Measurements from ENCODE around the gene RCBTB1. TPM values are rescaled to one million over a fixed set of nuclear protein-coding genes. Genes with fewer than 3 reads are reported as not detected.
A peak's percentile ranks its signal among the peaks of the same experiment; 100 is the strongest.
"Not testable (repeated sequence)": the region's sequence is repeated elsewhere in the genome, so short reads cannot be mapped to it uniquely, and the experiment has no call there.

The RCBTB1 gene
- total RNA-seq, 2 experiments from 2014 or later = 9.8 to 14.9 TPM

DNA sequence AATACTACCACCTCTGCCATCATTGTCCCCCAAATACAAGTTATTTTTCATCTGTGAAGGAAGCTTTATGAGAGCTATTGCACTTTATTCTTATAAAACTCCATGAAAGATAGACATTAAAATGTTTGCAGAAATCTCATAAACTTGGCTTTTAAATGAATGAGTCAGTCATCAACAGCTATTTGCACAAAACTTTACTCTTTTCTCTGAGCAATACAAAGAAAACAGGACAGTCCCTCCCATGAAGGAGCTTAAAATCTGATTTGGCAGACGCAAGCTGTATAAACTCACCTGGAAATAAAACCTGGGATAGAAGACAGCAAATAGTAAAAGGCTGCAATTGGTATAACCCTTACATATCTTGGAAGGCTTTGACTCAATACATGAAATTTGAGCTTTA lies 16.6 kb upstream of the RCBTB1 start:
- no peaks in the 10 kb centered on the region for H3K36me3 Mint-ChIP-seq (ENCODE audit: low read depth)
- ATAC-seq (no peak), DNase-seq (no peak)
- intact Hi-C loops (cut with DNase I, micrococcal nuclease) = no loop called here
- ChIA-PET POLR2A (no interaction called here), CTCF (interaction anchor here (0.5 to 0.7 kb wide), 3 partner anchors 14 to 492 kb away, joined by 3 read pairs; no protein-coding TSS in a partner anchor)
- no peak overlapping the region for H3K4me3 Mint-ChIP-seq
- no peak overlapping the region for H3K27ac Mint-ChIP-seq
- no peaks in the 10 kb centered on the region for H3K27me3 Mint-ChIP-seq
- peaks cover 2% of the 10 kb centered on the region for H3K4me1 Mint-ChIP-seq
- H3K9me3 Mint-ChIP-seq (ENCODE audit: low read depth) = no peaks in the 10 kb centered on the region

DNA sequence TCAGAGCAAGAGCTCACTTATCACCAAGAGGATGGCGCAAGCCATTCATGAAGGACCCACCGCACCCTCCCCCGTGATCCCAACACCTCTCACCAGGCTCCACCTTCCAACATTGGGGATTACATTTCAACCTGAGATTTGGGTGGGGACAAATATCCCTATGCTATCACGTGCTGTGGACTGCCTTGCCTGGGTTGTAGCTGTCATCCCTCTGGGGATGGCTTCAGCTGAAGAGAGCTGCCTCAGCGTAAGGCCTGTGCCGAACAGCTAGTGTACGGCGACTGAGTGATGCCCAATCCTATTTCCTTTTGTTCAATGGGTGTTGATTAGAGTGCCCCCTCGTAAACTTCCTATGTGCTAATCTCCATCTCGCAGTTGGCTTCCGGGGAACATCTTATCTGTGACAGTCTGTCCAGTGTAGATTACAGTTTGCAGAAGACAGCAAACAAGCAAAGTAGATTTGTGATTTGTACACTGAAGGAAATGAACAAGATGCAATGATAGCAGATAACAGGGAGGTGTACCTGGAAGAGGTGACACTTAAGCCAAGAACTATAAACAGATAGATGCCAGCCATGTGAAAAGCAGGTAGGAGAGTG lies 11.8 kb upstream of the RCBTB1 start:
- Mint-ChIP-seq H3K9me3 (ENCODE audit: low read depth) (no peaks in the 10 kb centered on the region), H3K27me3 (no peaks in the 10 kb centered on the region), H3K4me3 (no peak overlapping the region), H3K36me3 (ENCODE audit: low read depth) (no peaks in the 10 kb centered on the region), H3K27ac (no peak overlapping the region), H3K4me1 (no peaks in the 10 kb centered on the region)
- POLR2A ChIA-PET = no interaction called here
- CTCF ChIA-PET = no interaction called here
- ATAC-seq (no peak), DNase-seq (no peak)
- intact Hi-C loops (cut with DNase I, micrococcal nuclease) = no loop called here

DNA sequence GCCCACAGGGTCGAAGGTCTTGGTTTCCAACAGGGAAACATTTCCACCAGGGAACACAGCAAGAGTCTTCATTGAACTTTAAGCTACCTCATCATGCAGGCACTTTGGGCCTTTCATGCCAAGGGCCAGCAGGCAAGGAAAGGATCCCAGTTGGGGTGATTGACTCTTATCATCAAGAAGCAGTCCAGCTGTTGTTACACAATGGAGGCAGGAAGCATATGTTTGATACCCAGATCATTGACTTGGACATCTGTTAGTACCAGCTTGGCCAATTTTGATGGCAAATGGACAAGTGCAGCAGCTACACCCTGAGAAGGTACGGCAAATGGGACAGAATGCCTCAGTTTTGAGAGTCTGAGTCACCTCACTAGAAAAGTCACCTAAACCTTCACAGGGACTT lies 10.9 kb upstream of the RCBTB1 start:
- H3K4me3 Mint-ChIP-seq = no peak overlapping the region
- ATAC-seq (no peak), DNase-seq (no peak)
- no peaks in the 10 kb centered on the region for H3K4me1 Mint-ChIP-seq
- intact Hi-C loops (cut with DNase I, micrococcal nuclease) = no loop called here
- POLR2A ChIA-PET = no interaction called here
- no peaks in the 10 kb centered on the region for H3K9me3 Mint-ChIP-seq (ENCODE audit: low read depth)
- H3K27me3 Mint-ChIP-seq = no peaks in the 10 kb centered on the region
- CTCF ChIA-PET = no interaction called here
- no peak overlapping the region for H3K27ac Mint-ChIP-seq
- H3K36me3 Mint-ChIP-seq (ENCODE audit: low read depth) = no peaks in the 10 kb centered on the region

DNA sequence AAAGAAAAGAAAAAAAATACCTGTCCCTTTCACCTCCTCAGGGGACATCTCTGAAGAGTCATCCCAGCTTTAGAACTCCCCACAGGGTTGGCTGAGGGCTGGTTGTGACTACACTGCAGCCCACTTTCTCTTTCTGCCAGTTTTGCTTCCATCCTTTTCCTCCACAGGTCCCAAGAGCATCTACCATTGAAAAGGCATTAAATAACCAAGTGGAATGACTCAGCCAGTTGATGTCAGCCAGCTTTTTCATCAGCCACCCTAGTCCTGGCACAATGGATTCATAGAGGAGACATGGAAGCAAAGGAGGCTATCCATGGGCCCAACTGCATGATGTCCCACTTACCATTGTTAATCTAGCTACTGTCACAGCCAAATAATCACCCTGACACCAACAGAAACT lies 9.2 kb upstream of the RCBTB1 start:
- ChIA-PET CTCF (interaction anchor here (0.9 kb wide), 1 partner anchor 8 kb away, joined by 3 read pairs; no protein-coding TSS in a partner anchor), POLR2A (no interaction called here)
- Mint-ChIP-seq H3K36me3 (ENCODE audit: low read depth) (no peaks in the 10 kb centered on the region), H3K4me3 (no peak overlapping the region), H3K4me1 (no peaks in the 10 kb centered on the region), H3K27me3 (no peaks in the 10 kb centered on the region), H3K9me3 (ENCODE audit: low read depth) (no peaks in the 10 kb centered on the region), H3K27ac (no peak overlapping the region)
- intact Hi-C loops (cut with DNase I, micrococcal nuclease) = no loop called here
- DNase-seq (no peak), ATAC-seq (no peak)

DNA sequence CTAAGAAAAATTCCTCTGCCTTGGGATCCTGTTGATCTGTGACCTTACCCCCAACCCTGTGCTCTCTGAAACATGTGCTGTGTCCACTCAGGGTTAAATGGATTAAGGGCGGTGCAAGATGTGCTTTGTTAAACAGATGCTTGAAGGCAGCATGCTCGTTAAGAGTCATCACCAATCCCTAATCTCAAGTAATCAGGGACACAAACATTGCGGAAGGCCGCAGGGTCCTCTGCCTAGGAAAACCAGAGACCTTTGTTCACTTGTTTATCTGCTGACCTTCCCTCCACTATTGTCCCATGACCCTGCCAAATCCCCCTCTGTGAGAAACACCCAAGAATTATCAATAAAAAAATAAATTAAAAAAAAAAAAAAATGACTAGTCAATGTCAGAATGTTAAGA lies 8.5 kb upstream of the RCBTB1 start:
- H3K36me3 Mint-ChIP-seq (ENCODE audit: low read depth); POLR2A ChIA-PET; H3K27me3 Mint-ChIP-seq; DNase-seq; H3K9me3 Mint-ChIP-seq (ENCODE audit: low read depth); H3K4me3 Mint-ChIP-seq; CTCF ChIA-PET; ATAC-seq; H3K4me1 Mint-ChIP-seq; intact Hi-C loops (cut with DNase I, micrococcal nuclease); H3K27ac Mint-ChIP-seq: not testable (repeated sequence)

DNA sequence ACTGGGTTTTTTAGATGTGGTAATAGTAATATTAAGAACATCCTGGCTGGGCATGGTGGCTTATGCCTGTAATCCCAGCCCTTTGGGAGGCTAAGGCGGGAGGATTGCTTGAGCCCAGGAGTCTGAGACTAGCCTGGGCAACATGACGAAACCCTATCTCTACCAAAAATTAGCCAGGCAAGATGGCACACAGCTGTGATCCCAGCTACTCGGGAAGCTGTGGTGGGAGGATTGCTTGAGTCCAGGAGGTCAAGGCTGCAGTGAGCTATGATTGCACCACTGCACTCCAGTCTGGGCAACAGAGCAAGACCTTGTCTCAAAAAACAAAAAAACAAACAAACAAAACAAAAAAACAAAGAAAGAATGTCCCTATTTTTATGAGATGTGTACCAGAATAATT lies 5.4 kb upstream of the RCBTB1 start:
- H3K27me3 Mint-ChIP-seq; H3K36me3 Mint-ChIP-seq (ENCODE audit: low read depth); H3K27ac Mint-ChIP-seq; intact Hi-C loops (cut with DNase I, micrococcal nuclease); POLR2A ChIA-PET; DNase-seq; H3K9me3 Mint-ChIP-seq (ENCODE audit: low read depth); H3K4me3 Mint-ChIP-seq; ATAC-seq; H3K4me1 Mint-ChIP-seq: not testable (repeated sequence)
- CTCF ChIA-PET = interaction anchor here (0.8 to 1.1 kb wide), 2 partner anchors 16 to 420 kb away, joined by 3 read pairs; no protein-coding TSS in a partner anchor

DNA sequence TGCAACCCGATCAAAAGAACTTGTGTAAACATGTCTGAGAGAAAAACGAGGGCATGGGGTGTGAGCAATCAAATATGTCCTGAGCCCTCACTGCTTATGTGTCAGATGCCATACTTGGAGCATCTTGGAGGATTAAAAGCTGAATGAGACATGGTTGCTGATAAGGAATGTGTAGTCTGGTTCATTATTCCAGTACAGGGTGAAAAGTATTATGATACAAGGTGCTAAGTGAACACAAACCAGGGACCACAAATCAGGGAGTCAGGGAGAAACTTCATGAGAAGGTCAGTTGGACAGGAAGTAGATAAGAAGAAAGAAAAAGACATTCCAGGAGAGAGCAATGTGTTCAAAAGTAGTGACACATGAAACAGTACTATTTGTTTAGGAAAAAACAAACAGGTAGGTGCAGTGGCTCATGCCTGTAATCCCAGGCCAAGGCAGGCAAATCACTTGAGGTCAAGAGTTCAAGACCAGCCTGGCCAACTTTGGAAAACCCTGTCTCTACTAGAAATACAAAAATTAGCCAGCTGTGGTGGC lies 2.0 kb upstream of the RCBTB1 start:
- H3K27ac Mint-ChIP-seq = no peak overlapping the region

DNA sequence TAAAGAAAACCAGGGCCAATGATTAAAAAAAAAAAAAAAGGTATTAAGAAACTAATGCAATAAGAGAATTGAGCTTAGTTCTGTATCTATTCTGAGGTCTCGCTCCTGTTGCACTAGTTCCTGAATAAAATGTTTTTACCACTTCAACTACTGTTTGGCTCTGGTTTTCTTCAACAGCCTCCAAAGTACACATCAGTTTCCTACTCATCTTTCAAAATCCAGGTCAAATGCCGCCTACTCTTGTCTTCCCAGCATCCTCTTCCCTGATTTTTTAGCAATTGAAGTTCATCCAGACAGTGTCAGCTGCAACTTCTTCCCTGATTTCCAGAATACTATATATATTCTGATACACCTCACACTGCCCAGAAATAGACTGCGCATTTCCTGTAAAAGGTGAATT lies 1.4 kb upstream of the RCBTB1 start:
- intact Hi-C loops (cut with DNase I, micrococcal nuclease) = loop anchor here (2.0 to 10.0 kb wide), 3 partner anchors 89 to 1552 kb away; partner anchors contain the start of genes NUDT15 (in 1 of the 2) and PHF11 (in 1 of the 2)
- H3K4me3 Mint-ChIP-seq = peak overlapping the region; percentile 99
- no peaks in the 10 kb centered on the region for H3K9me3 Mint-ChIP-seq (ENCODE audit: low read depth)
- ChIA-PET CTCF (interaction anchor here (0.8 to 1.0 kb wide), 2 partner anchors 8 to 21 kb away, joined by 3 to 5 read pairs; no protein-coding TSS in a partner anchor), POLR2A (interaction anchor here (0.6 kb wide), 1 partner anchor 150 kb away, joined by 4 read pairs; no protein-coding TSS in a partner anchor)
- no peak for ATAC-seq
- H3K4me1 Mint-ChIP-seq = peaks cover 22% of the 10 kb centered on the region
- no peak for DNase-seq
- peaks cover 3% of the 10 kb centered on the region for H3K36me3 Mint-ChIP-seq (ENCODE audit: low read depth)
- H3K27ac Mint-ChIP-seq = peak overlapping the region; percentile 65
- H3K27me3 Mint-ChIP-seq = no peaks in the 10 kb centered on the region

More for the DNA sequence above, 2.0 kb upstream of the RCBTB1 start:
- Mint-ChIP-seq H3K4me3 (no peak overlapping the region), H3K4me1 (peaks cover 19% of the 10 kb centered on the region), H3K9me3 (ENCODE audit: low read depth) (no peaks in the 10 kb centered on the region), H3K36me3 (ENCODE audit: low read depth) (peaks cover 3% of the 10 kb centered on the region), H3K27me3 (no peaks in the 10 kb centered on the region)
- intact Hi-C loops (cut with DNase I, micrococcal nuclease) = loop anchor here (2.0 to 10.0 kb wide), 3 partner anchors 90 to 1553 kb away; partner anchors contain the start of genes NUDT15 (in 1 of the 2) and PHF11 (in 1 of the 2)
- no peak for ATAC-seq
- POLR2A ChIA-PET = no interaction called here
- DNase-seq = no peak
- CTCF ChIA-PET = interaction anchor here (0.7 kb wide), 1 partner anchor 203 kb away, joined by 3 read pairs; no protein-coding TSS in a partner anchor

DNA sequence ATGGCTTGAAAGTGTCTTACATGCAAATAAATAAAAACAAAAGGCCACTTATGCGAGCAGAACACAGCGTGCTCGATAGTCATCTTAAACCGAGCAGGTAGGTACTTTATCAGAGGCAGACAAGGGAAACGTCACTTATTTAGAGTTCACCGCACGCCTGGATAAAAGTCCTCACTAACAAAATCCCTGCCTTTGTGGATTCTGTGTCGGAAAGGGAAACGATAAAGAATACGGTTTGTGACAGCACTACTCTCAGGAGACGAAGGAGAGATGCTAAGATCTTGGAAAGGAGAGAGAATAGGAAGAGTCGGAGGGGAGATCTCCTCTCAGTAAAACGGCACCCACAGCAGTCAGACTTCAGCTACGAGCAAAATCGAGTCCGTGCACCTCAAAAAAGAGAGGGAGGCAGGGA lies 581 bp downstream of the RCBTB1 start:
- peak; percentile 9 for ATAC-seq
- no peaks in the 10 kb centered on the region for H3K27me3 Mint-ChIP-seq
- peak; percentile 11 for DNase-seq
- ChIA-PET POLR2A (interaction anchor here (0.9 to 1.0 kb wide), 2 partner anchors 89 to 141 kb away, joined by 3 to 7 read pairs; partner anchors contain the start of genes CAB39L, PHF11 and SETDB2), CTCF (interaction anchor here (0.6 to 0.8 kb wide), 4 partner anchors 22 to 277 kb away, joined by 3 to 4 read pairs (median 4); no protein-coding TSS in a partner anchor)
- H3K4me3 Mint-ChIP-seq = peak overlapping the region; percentile 99
- peaks cover 29% of the 10 kb centered on the region for H3K4me1 Mint-ChIP-seq
- no peaks in the 10 kb centered on the region for H3K9me3 Mint-ChIP-seq (ENCODE audit: low read depth)
- H3K36me3 Mint-ChIP-seq (ENCODE audit: low read depth) = peaks cover 3% of the 10 kb centered on the region
- intact Hi-C loops (cut with DNase I, micrococcal nuclease) = loop anchor here (1.0 to 10.0 kb wide), 5 partner anchors 87 to 1550 kb away; partner anchors contain the start of genes CAB39L (in 2 of the 2), SETDB2 (in 2 of the 2), NUDT15 (in 1 of the 2) and PHF11 (in 1 of the 2)
- peak overlapping the region; percentile 95 for H3K27ac Mint-ChIP-seq

DNA sequence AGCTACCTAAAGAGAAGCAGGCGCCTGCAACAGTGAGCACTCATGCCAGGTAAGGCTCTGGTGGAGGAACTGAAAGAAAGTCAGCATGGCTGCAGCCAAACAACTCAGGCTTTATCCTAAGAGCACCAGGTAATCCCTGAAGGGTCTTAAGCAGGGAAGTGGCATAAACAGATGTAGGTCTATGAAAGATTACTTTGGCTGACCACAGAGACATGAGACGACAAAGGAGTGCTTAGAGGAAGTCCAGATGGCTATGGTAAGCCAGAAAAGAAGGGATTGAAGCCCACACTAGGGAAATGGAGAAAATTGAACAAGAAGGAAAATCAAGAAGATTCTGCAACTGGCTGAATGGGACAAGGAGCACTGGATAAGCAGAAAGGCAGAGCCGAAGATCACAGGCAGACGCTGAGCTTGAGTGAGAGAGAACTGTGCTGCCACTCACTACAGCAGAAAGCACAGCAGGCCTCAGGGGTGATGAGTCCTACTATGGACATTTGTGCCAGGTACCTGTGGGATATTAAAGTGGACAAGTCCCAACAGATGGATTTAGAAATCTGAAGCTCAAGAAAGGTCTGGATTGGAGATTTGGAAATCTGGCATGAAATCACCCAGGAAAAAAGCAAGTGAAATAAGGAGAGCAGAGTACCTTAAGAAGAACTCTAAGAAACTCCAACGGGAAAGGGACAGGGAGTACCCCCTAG lies 4.2 kb downstream of the RCBTB1 start:
- no peak for DNase-seq
- H3K27ac Mint-ChIP-seq = peak overlapping the region; percentile 14
- H3K4me1 Mint-ChIP-seq = peaks cover 25% of the 10 kb centered on the region
- ChIA-PET POLR2A (no interaction called here), CTCF (interaction anchor here (1.1 kb wide), 1 partner anchor 11 kb away, joined by 4 read pairs; no protein-coding TSS in a partner anchor)
- H3K36me3 Mint-ChIP-seq (ENCODE audit: low read depth) = peaks cover 3% of the 10 kb centered on the region
- no peaks in the 10 kb centered on the region for H3K27me3 Mint-ChIP-seq
- intact Hi-C loops (cut with DNase I, micrococcal nuclease) = loop anchor here in 1 of 2 experiments (10.0 kb wide), 1 partner anchor 1546 kb away; the partner anchor contains the start of gene NUDT15
- H3K9me3 Mint-ChIP-seq (ENCODE audit: low read depth) = no peaks in the 10 kb centered on the region
- ATAC-seq = no peak
- no peak overlapping the region for H3K4me3 Mint-ChIP-seq

DNA sequence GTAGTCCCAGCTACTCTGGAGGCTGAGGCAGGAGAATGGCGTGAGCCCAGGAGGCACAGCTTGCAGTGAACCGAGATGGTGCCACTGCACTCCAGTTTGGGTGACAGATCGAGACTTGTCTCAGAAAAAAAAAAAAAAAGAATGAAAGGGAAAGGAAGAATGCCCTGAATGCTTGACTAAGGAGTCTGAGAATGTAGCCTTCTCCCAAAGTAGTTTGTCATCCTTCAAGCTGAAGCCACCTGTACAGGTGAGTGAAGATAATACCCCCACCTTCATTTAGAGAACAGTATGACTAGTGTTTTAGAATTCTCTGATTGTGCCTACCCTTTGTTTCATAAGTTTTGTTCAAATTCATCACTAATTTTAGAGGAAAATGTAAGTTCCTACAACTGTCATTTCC lies 5.9 kb downstream of the RCBTB1 start:
- Mint-ChIP-seq H3K4me3 (no peak overlapping the region), H3K9me3 (ENCODE audit: low read depth) (no peaks in the 10 kb centered on the region), H3K27ac (no peak overlapping the region), H3K27me3 (no peaks in the 10 kb centered on the region), H3K36me3 (ENCODE audit: low read depth) (peaks cover 3% of the 10 kb centered on the region), H3K4me1 (peaks cover 19% of the 10 kb centered on the region)
- CTCF ChIA-PET = interaction anchor here (1.2 kb wide), 1 partner anchor 54 kb away, joined by 3 read pairs; no protein-coding TSS in a partner anchor
- POLR2A ChIA-PET = no interaction called here
- no peak for ATAC-seq
- intact Hi-C loops (cut with DNase I, micrococcal nuclease) = no loop called here
- no peak for DNase-seq

All from activated CD4-positive, alpha-beta T cell treated with anti-CD3 and anti-CD28 coated beads for 36 hours (primary cell).